AG04450 (cell line): Measurements from ENCODE around the gene LNP1. TPM values are rescaled to one million over a fixed set of nuclear protein-coding genes. Genes with fewer than 3 reads are reported as not detected.
"Not testable (repeated sequence)": the region's sequence is repeated elsewhere in the genome, so short reads cannot be mapped to it uniquely, and the experiment has no call there.

Experiments used
- CTCF ChIA-PET: fragments of 300-600, 350-600 bp; formaldehyde crosslinking; extraction: SDS; loops from one replicate; lab custom pipeline; 2022; ENCODE audit warnings: antibody characterized with exemption, inconsistent platforms; lab: Charles Lee
- POLR2A ChIA-PET: fragments of 350-600 bp; formaldehyde crosslinking; extraction: SDS; loops from one replicate; lab custom pipeline; 2021; ENCODE audit warnings: antibody characterized with exemption, inconsistent platforms; lab: Yijun Ruan, JAX
- DNase-seq: peaks from one replicate; pipeline ENCODE4 v3.0.0-alpha.2; 2011; ENCODE audit warnings: low read depth, low spot score
- H3K27ac ChIP-seq: one replicate; pipeline ENCODE4 v1.5.1; 2012; ENCODE audit warnings: low read depth, low read length, control low read depth
- H3K27me3 ChIP-seq: one replicate; pipeline ENCODE4 v1.6.0; 2012; ENCODE audit warnings: low read length; ENCODE audit not compliant: control insufficient read depth, insufficient read depth
- H3K4me3 ChIP-seq: 2 replicates; pipeline ENCODE4 v1.5.1; 2011; ENCODE audit warnings: mild to moderate bottlenecking, low read depth, low read length, control low read depth
- H3K9me3 ChIP-seq: 2 replicates; pipeline ENCODE4 v1.5.1; 2012; ENCODE audit warnings: low read length; ENCODE audit not compliant: control insufficient read depth, insufficient read depth
- CTCF ChIP-seq: IDR thresholded peaks from 2 replicates; pipeline ENCODE4 v1.5.1; 2011; ENCODE audit warnings: low read depth, low read length, control low read depth, inconsistent platforms
- polyA minus RNA-seq: library from RNA; depleted of rRNA, polyadenylated mRNA; stranded (reverse); fragments of >200 nt; gene quantifications from 2 replicates; pipeline ENCODE4 v1.2.3, GENCODE V29; 2011; rRNA and poly(A)+ RNA removed
- polyA plus RNA-seq: library from polyadenylated mRNA; depleted of rRNA; stranded (reverse); fragments of >200 nt; gene quantifications from 2 replicates; pipeline ENCODE4 v1.2.3, GENCODE V29; 2011; rRNA removed

The LNP1 gene
- polyA plus RNA-seq (2.7 and 3.3 TPM in 2 replicates), polyA minus RNA-seq (3.4 and 3.7 TPM in 2 replicates)

GRCh38 chr3:100400780-100401673 lies at the start of gene LNP1, which contains the start of gene TOMM70:
LNP1 (plus strand) TSS chr3:100401539; CDS start chr3:100429730, 28,191 bp downstream.
TOMM70 (minus strand) TSS chr3:100401089; CDS start chr3:100400949, 140 bp downstream.
- H3K9me3 ChIP-seq = no peaks in the 10 kb centered on the region; the same call in 1 of the 2 replicates
- ChIA-PET POLR2A (interaction anchor here (0.5 to 3.0 kb wide), 12 partner anchors 10 to 312 kb away, joined by 3 to 39 read pairs (median 4); partner anchors contain the start of genes NIT2 and TMEM45A), CTCF (interaction anchor here (0.5 to 2.1 kb wide), 6 partner anchors 15 to 191 kb away, joined by 3 to 9 read pairs (median 6); no protein-coding TSS in a partner anchor)
- peak; percentile 89 for DNase-seq
- peak within 1 kb of the TSS; percentile 98 for H3K27ac ChIP-seq
- H3K27me3 ChIP-seq = no peaks in the 10 kb centered on the region
- no peak for TF ChIP-seq CTCF
- H3K4me3 ChIP-seq = peak within 1 kb of the TSS; percentile 92

- CTCF ChIA-PET, H3K9me3 ChIP-seq, POLR2A ChIA-PET, H3K27ac ChIP-seq, DNase-seq, H3K4me3 ChIP-seq, H3K27me3 ChIP-seq: not testable (repeated sequence)
Measured at GRCh38 chr3:100351770-100352169, 49.6 kb upstream of the LNP1 start.

GRCh38 chr3:100352296-100353231 lies 48.8 kb upstream of the LNP1 start:
- ChIA-PET CTCF (no interaction called here), POLR2A (no interaction called here)
- H3K4me3 ChIP-seq = no peak overlapping the region
- no peaks in the 10 kb centered on the region for H3K27me3 ChIP-seq
- H3K9me3 ChIP-seq = no peaks in the 10 kb centered on the region
- DNase-seq = peak; percentile 6
- no peak overlapping the region for H3K27ac ChIP-seq
- no peak for TF ChIP-seq CTCF

- no peak for DNase-seq
Measured at GRCh38 chr3:100354850-100355249, 46.5 kb upstream of the LNP1 start.

More at GRCh38 chr3:100354850-100355249, 46.5 kb upstream of the LNP1 start:
- Histone ChIP-seq H3K9me3 (no peaks in the 10 kb centered on the region), H3K27ac (no peak overlapping the region), H3K27me3 (no peaks in the 10 kb centered on the region), H3K4me3 (no peak overlapping the region)
- ChIA-PET CTCF (no interaction called here), POLR2A (no interaction called here)
- no peak for TF ChIP-seq CTCF
